AG08396 (cell line): ENCODE results near the gene TMEM151A.

Source experiments
- DNase-seq: peaks from one replicate; pipeline ENCODE4 v3.0.0; 2012; ENCODE audit warnings: low spot score, mixed read lengths

The TMEM151A gene

GRCh38 chr11:66322732-66323427 lies 31.2 kb downstream of the TMEM151A start:
- no peak for DNase-seq

GRCh38 chr11:66323684-66324083 lies 32.0 kb downstream of the TMEM151A start:
- no peak for DNase-seq

- DNase-seq, result peak; percentile 48
Measured at GRCh38 chr11:66324664-66325063, 33.0 kb downstream of the TMEM151A start.

- no peak for DNase-seq
Measured at GRCh38 chr11:66325263-66325671, 33.6 kb downstream of the TMEM151A start.

- DNase-seq, result peak; percentile 61
Measured at GRCh38 chr11:66326261-66327111, 34.8 kb downstream of the TMEM151A start.

- peak; percentile 62 for DNase-seq
Measured at GRCh38 chr11:66327171-66328030, 35.7 kb downstream of the TMEM151A start.

- DNase-seq, result no peak
Measured at GRCh38 chr11:66328031-66328301, 36.3 kb downstream of the TMEM151A start.

GRCh38 chr11:66328302-66329144 lies 36.8 kb downstream of the TMEM151A start:
- peak; percentile 85 for DNase-seq

- DNase-seq, result no peak
Measured at GRCh38 chr11:66329165-66329673, 37.5 kb downstream of the TMEM151A start.

- DNase-seq, result no peak
Measured at GRCh38 chr11:66330931-66331330, 39.2 kb downstream of the TMEM151A start.

GRCh38 chr11:66331542-66332370 lies 40.1 kb downstream of the TMEM151A start:
- DNase-seq, result no peak

GRCh38 chr11:66332371-66333219 lies 40.9 kb downstream of the TMEM151A start:
- no peak for DNase-seq

GRCh38 chr11:66333220-66333877 lies 41.7 kb downstream of the TMEM151A start:
- DNase-seq, result no peak

GRCh38 chr11:66333896-66334604 lies 42.4 kb downstream of the TMEM151A start:
- no peak for DNase-seq

- DNase-seq, result no peak
Measured at GRCh38 chr11:66334605-66335442, 43.1 kb downstream of the TMEM151A start.

- DNase-seq, result peak; percentile 70
Measured at GRCh38 chr11:66335531-66336233, 44.0 kb downstream of the TMEM151A start.
